Hematopoietic multipotent progenitor cell (in vitro differentiated cells): Measurements from ENCODE around the gene UBE2U. TPM values are rescaled to one million over a fixed set of nuclear protein-coding genes. Genes with fewer than 3 reads are reported as not detected.
A peak's percentile ranks its signal among the peaks of the same experiment; 100 is the strongest.
"Not testable (repeated sequence)": the region's sequence is repeated elsewhere in the genome, so short reads cannot be mapped to it uniquely, and the experiment has no call there.

Experiments used
- DNase-seq, 3 donors: peaks; one replicate each; pipeline ENCODE4 v3.0.0-alpha.2; 2011 to 2015; ENCODE audit warnings: low read depth in 2 of 3, low spot score in 2 of 3
- total RNA-seq: library from RNA; depleted of rRNA; stranded (reverse); fragments of >200 nt; gene quantifications from one replicate; pipeline ENCODE4 v1.2.3, GENCODE V29; 2012

The UBE2U gene
- total RNA-seq, 1 donor = not detected

GRCh38 chr1:64187646-64188045 lies 15.8 kb upstream of the UBE2U start:
- no peak for DNase-seq

GRCh38 chr1:64192290-64192689 lies 11.1 kb upstream of the UBE2U start:
- DNase-seq = no peak

- peak in 1 of 3 donors; percentile 21 for DNase-seq
These were observed 9.0 kb upstream of the UBE2U start for GRCh38 chr1:64194168-64195080.

GRCh38 chr1:64195081-64195395 lies 8.4 kb upstream of the UBE2U start:
- DNase-seq = no peak

GRCh38 chr1:64196074-64196870 lies 7.2 kb upstream of the UBE2U start:
- DNase-seq = no peak

GRCh38 chr1:64197076-64197475 lies 6.3 kb upstream of the UBE2U start:
- DNase-seq = no peak

GRCh38 chr1:64199154-64199553 lies 4.3 kb upstream of the UBE2U start:
- no peak for DNase-seq

GRCh38 chr1:64200064-64200463 lies 3.4 kb upstream of the UBE2U start:
- DNase-seq = no peak

- DNase-seq = no peak
These were observed 5.8 kb downstream of the UBE2U start for GRCh38 chr1:64209221-64209620.

GRCh38 chr1:64212031-64212430 lies 8.6 kb downstream of the UBE2U start:
- no peak for DNase-seq

GRCh38 chr1:64215576-64215975 lies 12.2 kb downstream of the UBE2U start:
- no peak for DNase-seq

- DNase-seq = no peak
These were observed 16.8 kb downstream of the UBE2U start for GRCh38 chr1:64220241-64220640.

GRCh38 chr1:64223329-64224151 lies 20.1 kb downstream of the UBE2U start:
- DNase-seq = no peak

- DNase-seq = not testable (repeated sequence)
These were observed 20.8 kb downstream of the UBE2U start for GRCh38 chr1:64224236-64224635.

- no peak for DNase-seq
These were observed 24.9 kb downstream of the UBE2U start for GRCh38 chr1:64228167-64228957.

GRCh38 chr1:64229307-64229706 lies 25.9 kb downstream of the UBE2U start:
- no peak for DNase-seq

- DNase-seq = no peak
These were observed 27.7 kb downstream of the UBE2U start for GRCh38 chr1:64231153-64231552.

- DNase-seq = no peak
These were observed 28.2 kb downstream of the UBE2U start for GRCh38 chr1:64231654-64232053.

GRCh38 chr1:64234714-64235113 lies 31.3 kb downstream of the UBE2U start:
- DNase-seq = no peak

- no peak for DNase-seq
These were observed 31.8 kb downstream of the UBE2U start for GRCh38 chr1:64235181-64235580.
